Neuronal stem cell (in vitro differentiated cells): Measurements from ENCODE around the gene TMEM244.
"Not testable (repeated sequence)": the region's sequence is repeated elsewhere in the genome, so short reads cannot be mapped to it uniquely, and the experiment has no call there.

Experiments
- DNase-seq: peaks from one replicate; pipeline ENCODE4 v3.0.0-alpha.2; 2013; ENCODE audit warnings: low spot score
- H2AFZ ChIP-seq: one replicate; pipeline ENCODE4 v1.6.1; 2013; ENCODE audit warnings: mild to moderate bottlenecking, low read length, inconsistent platforms
- H2AK5ac ChIP-seq: 2 replicates; pipeline ENCODE4 v1.6.1; 2013; ENCODE audit warnings: low read depth, mild to moderate bottlenecking, inconsistent platforms, low read length, moderate library complexity, mixed read lengths
- H2BK120ac ChIP-seq: 2 replicates; pipeline ENCODE4 v1.6.1; 2013; ENCODE audit warnings: low read depth, mild to moderate bottlenecking, inconsistent platforms, low read length, moderate library complexity, mixed read lengths
- H2BK12ac ChIP-seq: one replicate; pipeline ENCODE4 v1.6.1; 2013; ENCODE audit warnings: low read length, inconsistent platforms
- H2BK15ac ChIP-seq: 2 replicates; pipeline ENCODE4 v1.6.1; 2013; ENCODE audit warnings: mild to moderate bottlenecking, low read length, inconsistent platforms, mixed read lengths
- H2BK5ac ChIP-seq: one replicate; pipeline ENCODE4 v1.6.1; 2013; ENCODE audit warnings: inconsistent platforms, mild to moderate bottlenecking, low read length, moderate library complexity
- H3K14ac ChIP-seq: one replicate; pipeline ENCODE4 v1.6.1; 2013; ENCODE audit warnings: low read length, inconsistent platforms
- H3K18ac ChIP-seq: 2 replicates; pipeline ENCODE4 v1.6.1; 2013; ENCODE audit warnings: low read length, inconsistent platforms
- H3K23ac ChIP-seq: 2 replicates; pipeline ENCODE4 v1.6.1; 2013; ENCODE audit warnings: low read depth, mild to moderate bottlenecking, mixed read lengths, low read length, inconsistent platforms; ENCODE audit not compliant: poor library complexity
- H3K27ac ChIP-seq: replicated peaks from 3 replicates; pipeline ENCODE4 v1.5.1; 2013; ENCODE audit warnings: low read length, inconsistent platforms
- H3K27me3 ChIP-seq, 3 experiments: 2 replicates each; pipeline ENCODE4 v1.6.1; 2013; ENCODE audit warnings: low read length in 3 of 3, mild to moderate bottlenecking in 2 of 3, inconsistent platforms in 1 of 3, low read depth in 1 of 3, mixed read lengths in 1 of 3, moderate library complexity in 1 of 3; ENCODE audit not compliant: control insufficient read depth in 3 of 3, insufficient read depth in 3 of 3
- H3K36me3 ChIP-seq, 2 donors: replicated peaks in 1 of 2; 2 replicates each; pipeline ENCODE4 v1.6.1; 2013; ENCODE audit warnings: low read length in 2 of 2; ENCODE audit not compliant: control insufficient read depth in 2 of 2, insufficient read depth in 2 of 2
- H3K4ac ChIP-seq: 2 replicates; pipeline ENCODE4 v1.6.1; 2013; ENCODE audit warnings: inconsistent platforms, mild to moderate bottlenecking, low read length, moderate library complexity
- H3K4me1 ChIP-seq, 2 donors: 1 replicate in 1 of 2; 2 replicates in 1 of 2; pipeline ENCODE4 v1.6.1; 2013; ENCODE audit warnings: low read length in 2 of 2, low read depth in 1 of 2; ENCODE audit not compliant: control insufficient read depth in 2 of 2, insufficient read depth in 1 of 2
- H3K4me2 ChIP-seq: one replicate; pipeline ENCODE4 v1.6.1; 2013; ENCODE audit warnings: mild to moderate bottlenecking, low read length, inconsistent platforms; ENCODE audit not compliant: insufficient read depth, poor library complexity, severe bottlenecking
- H3K4me3 ChIP-seq, 2 donors: 2 replicates each; pipeline ENCODE4 v1.5.1; 2013; ENCODE audit warnings: low read length in 2 of 2, mild to moderate bottlenecking in 2 of 2, inconsistent platforms in 1 of 2, moderate library complexity in 1 of 2
- H3K79me1 ChIP-seq: one replicate; pipeline ENCODE4 v1.6.1; 2013; ENCODE audit warnings: low read depth, mild to moderate bottlenecking, inconsistent platforms, low read length, moderate library complexity
- H3K9ac ChIP-seq: one replicate; pipeline ENCODE4 v1.6.1; 2013; ENCODE audit warnings: mild to moderate bottlenecking, low read depth, low read length, inconsistent platforms; ENCODE audit not compliant: poor library complexity
- H3K9me3 ChIP-seq, 2 donors: replicated peaks in 1 of 2; 2 replicates each; pipeline versions ENCODE3 to v1.6.1; 2013; ENCODE audit warnings: low read length in 2 of 2, mild to moderate bottlenecking in 2 of 2, inconsistent platforms in 1 of 2, low read depth in 1 of 2, mixed read lengths in 1 of 2, moderate library complexity in 1 of 2; ENCODE audit not compliant: control insufficient read depth in 2 of 2, insufficient read depth in 1 of 2
- H4K8ac ChIP-seq: one replicate; pipeline ENCODE4 v1.6.1; 2013; ENCODE audit warnings: low read depth, mild to moderate bottlenecking, inconsistent platforms, low read length, moderate library complexity
- H4K91ac ChIP-seq: one replicate; pipeline ENCODE4 v1.6.1; 2013; ENCODE audit warnings: low read length, low read depth, mild to moderate bottlenecking, inconsistent platforms; ENCODE audit not compliant: poor library complexity
- WGBS, 2 donors: extraction: QIAGEN DNeasy Blood & Tissue Kit; methylation state at CpG; one replicate each; pipeline ENCODE4 v1.1.7; 2013; ENCODE audit warnings: missing lambda C conversion rate in 2 of 2, mixed read lengths in 1 of 2; ENCODE audit not compliant: insufficient read length in 2 of 2, insufficient replicate concordance in 1 of 2; ENCODE audit errors: extremely low coverage in 2 of 2; 5-methylcytosine and 5-hydroxymethylcytosine counted together

Gene TMEM244

GRCh38 chr6:129877894-129878293 lies 16.8 kb upstream of the TMEM244 start:
- not testable (repeated sequence) for H2AK5ac ChIP-seq, H2BK15ac ChIP-seq, H2BK5ac ChIP-seq, H4K91ac ChIP-seq, H3K14ac ChIP-seq, DNase-seq, H3K9ac ChIP-seq, H3K4ac ChIP-seq, H3K18ac ChIP-seq, H3K4me1 ChIP-seq, H2BK120ac ChIP-seq, H3K9me3 ChIP-seq, H3K27me3 ChIP-seq, H3K36me3 ChIP-seq, H4K8ac ChIP-seq, H3K4me2 ChIP-seq, H3K27ac ChIP-seq, H3K79me1 ChIP-seq, H3K23ac ChIP-seq, H3K4me3 ChIP-seq, H2AFZ ChIP-seq, H2BK12ac ChIP-seq
- no CpG with 5 or more reads among the region's 1 CpG for WGBS, 2 donors

- Histone ChIP-seq H3K14ac (no peak overlapping the region), H3K4ac (no peak overlapping the region), H2BK15ac (no peak overlapping the region), H2BK120ac (no peak overlapping the region), H3K23ac (no peak overlapping the region), H3K79me1 (no peaks in the 10 kb centered on the region), H2BK12ac (no peak overlapping the region), H3K27me3 (no peaks in the 10 kb centered on the region), H3K18ac (no peak overlapping the region), H3K9ac (no peak overlapping the region), H2AK5ac (no peak overlapping the region), H3K4me3 (no peak overlapping the region), H2BK5ac (no peak overlapping the region), H3K9me3 (no peaks in the 10 kb centered on the region), H3K4me2 (no peak overlapping the region), H3K36me3 (no peaks in the 10 kb centered on the region), H3K4me1 (no peaks in the 10 kb centered on the region), H4K91ac (no peak overlapping the region), H2AFZ (no peak overlapping the region), H4K8ac (no peak overlapping the region), H3K27ac (no peak overlapping the region)
- DNase-seq: no peak
- no CpG with 5 or more reads among the region's 6 CpGs for WGBS, 2 donors
These were observed 14.8 kb upstream of the TMEM244 start for GRCh38 chr6:129875610-129876520.

GRCh38 chr6:129874837-129875236 lies 13.7 kb upstream of the TMEM244 start:
- Histone ChIP-seq H2AK5ac (no peak overlapping the region), H3K27ac (no peak overlapping the region), H2BK15ac (no peak overlapping the region), H3K4ac (no peak overlapping the region), H4K91ac (no peak overlapping the region), H3K9me3 (no peaks in the 10 kb centered on the region), H3K9ac (no peak overlapping the region), H3K36me3 (no peaks in the 10 kb centered on the region), H3K27me3 (no peaks in the 10 kb centered on the region), H3K4me2 (no peak overlapping the region), H3K14ac (no peak overlapping the region), H2BK12ac (no peak overlapping the region), H3K4me1 (no peaks in the 10 kb centered on the region), H3K4me3 (no peak overlapping the region), H3K23ac (no peak overlapping the region), H4K8ac (no peak overlapping the region), H2BK120ac (no peak overlapping the region), H3K18ac (no peak overlapping the region), H3K79me1 (no peaks in the 10 kb centered on the region), H2BK5ac (no peak overlapping the region), H2AFZ (no peak overlapping the region)
- DNase-seq: no peak

GRCh38 chr6:129872586-129872985 lies 11.5 kb upstream of the TMEM244 start:
- Histone ChIP-seq H2BK12ac (no peak overlapping the region), H2AFZ (no peak overlapping the region), H2BK5ac (no peak overlapping the region), H3K27ac (no peak overlapping the region), H4K8ac (no peak overlapping the region), H3K18ac (no peak overlapping the region), H3K9me3 (no peaks in the 10 kb centered on the region), H2BK120ac (no peak overlapping the region), H3K4me3 (no peak overlapping the region), H3K9ac (no peak overlapping the region), H3K27me3 (no peaks in the 10 kb centered on the region), H4K91ac (no peak overlapping the region), H3K4me1 (no peaks in the 10 kb centered on the region), H3K14ac (no peak overlapping the region), H3K4ac (no peak overlapping the region), H3K79me1 (no peaks in the 10 kb centered on the region), H2BK15ac (no peak overlapping the region), H2AK5ac (no peak overlapping the region), H3K36me3 (no peaks in the 10 kb centered on the region), H3K4me2 (no peak overlapping the region), H3K23ac (no peak overlapping the region)
- WGBS, 2 donors: no CpG with 5 or more reads among the region's 2 CpGs
- DNase-seq: no peak
